Kidney (tissue), 14 donors: ENCODE data around the gene MAPRE2. TPM values are rescaled to one million over a fixed set of nuclear protein-coding genes. Genes with fewer than 3 reads are reported as not detected.

Experiments used
- DNase-seq, 5 donors: peaks; one replicate each; pipeline ENCODE4 v3.0.0-alpha.2; 2013 to 2020
- FAIRE-seq: peaks from 2 replicates; lab custom pipeline; 2012; peaks lifted over from hg19 to GRCh38; lab: Jason Lieb, UNC
- H3K27ac ChIP-seq, 2 donors: one replicate each; pipeline ENCODE4 v1.7.0; 2013; ENCODE audit warnings: low read depth in 2 of 2, low read length in 2 of 2, inconsistent platforms in 1 of 2
- H3K27me3 ChIP-seq: one replicate; pipeline ENCODE4 v1.7.1; 2013; ENCODE audit warnings: low read length, inconsistent platforms; ENCODE audit not compliant: control insufficient read depth, insufficient read depth
- H3K36me3 ChIP-seq, 3 donors: one replicate each; pipeline versions ENCODE4 v1.7.0 to v1.7.1; 2013; ENCODE audit warnings: low read length in 3 of 3, control low read depth in 1 of 3, inconsistent platforms in 1 of 3; ENCODE audit not compliant: insufficient read depth in 3 of 3, control insufficient read depth in 2 of 3
- H3K4me1 ChIP-seq, 3 donors: one replicate each; pipeline versions ENCODE4 v1.7.0 to v1.7.1; 2013; ENCODE audit warnings: low read length in 3 of 3, inconsistent platforms in 1 of 3, low read depth in 1 of 3; ENCODE audit not compliant: control insufficient read depth in 2 of 3, insufficient read depth in 2 of 3
- H3K4me3 ChIP-seq, 3 donors: one replicate each; pipeline versions ENCODE4 v1.7.0 to v1.8.1; 2013; ENCODE audit warnings: low read length in 3 of 3, control low read depth in 1 of 3, inconsistent platforms in 1 of 3
- H3K9ac ChIP-seq, 3 donors: one replicate each; pipeline versions ENCODE4 v1.7.0 to v1.7.1; 2013; ENCODE audit warnings: low read length in 3 of 3, control low read depth in 1 of 3, inconsistent platforms in 1 of 3
- H3K9me3 ChIP-seq, 3 donors: one replicate each; pipeline versions ENCODE4 v1.7.0 to v1.7.1; 2013; ENCODE audit warnings: low read length in 3 of 3, control low read depth in 1 of 3, inconsistent platforms in 1 of 3; ENCODE audit not compliant: control insufficient read depth in 2 of 3, insufficient read depth in 1 of 3
- CTCF ChIP-seq: IDR thresholded peaks from 3 replicates; pipeline ENCODE4 v1.5.1; 2012; ENCODE audit warnings: mild to moderate bottlenecking, moderate library complexity, borderline replicate concordance; ENCODE audit not compliant: insufficient read depth; ENCODE audit errors: extremely low read depth
- intact Hi-C: fragments of 100-400 bp; cut with DNase I; formaldehyde crosslinking; loops from one replicate; pipeline ENCODE4 v1.11.1; 2022
- polyA plus RNA-seq: library from polyadenylated mRNA; stranded (reverse); fragments of 350-450 nt; fragmentation: Illumina TruSeq; extraction: RNeasy Lipid Tissue Mini Kit (QIAGEN cat#74804); gene quantifications from one replicate; pipeline ENCODE4 v1.2.3, GENCODE V29; 2014; ENCODE audit warnings: low read depth, low replicate concordance; ENCODE audit not compliant: insufficient read depth
- total RNA-seq: library from RNA; stranded (reverse); fragmentation: NEBNext Ultra II Directional; extraction: Animal tissue kit (Norgen Biotek cat#: 25700); gene quantifications from one replicate; pipeline ENCODE4 v1.2.1, GENCODE V29; 2021
- donor health status: control.
- donor health status: control.
- donor health status: control.
- donor health status: control.
- donor health status: control.
- donor health status: DM: yes; HTN: yes; CAD: no.
- donor health status: Normal renal cell carcinoma (clear cell type).

Gene MAPRE2
- total and polyA plus RNA-seq, 2 donors from 2014 or later: 15.2 to 30.2 TPM

GRCh38 chr18:35086704-35087103, 45.5 kb downstream of the MAPRE2 start:
- H3K27ac ChIP-seq: no peak overlapping the region
- intact Hi-C loops: no loop called here
- no peak overlapping the region for H3K4me3 ChIP-seq
- H3K36me3 ChIP-seq: no peaks in the 10 kb centered on the region
- no peak overlapping the region for H3K9ac ChIP-seq
- no peaks in the 10 kb centered on the region for H3K27me3 ChIP-seq
- DNase-seq: no peak
- no peak for TF ChIP-seq CTCF
- no peak for FAIRE-seq
- no peaks in the 10 kb centered on the region for H3K9me3 ChIP-seq
- peaks cover 0 to 15% (median 0%) of the 10 kb centered on the region in 3 donors for H3K4me1 ChIP-seq

- no peak overlapping the region for H3K27ac ChIP-seq
- H3K4me1 ChIP-seq: peaks cover 0 to 15% (median 0%) of the 10 kb centered on the region in 3 donors
- DNase-seq (no peak), FAIRE-seq (no peak)
- H3K9ac ChIP-seq: no peak overlapping the region
- TF ChIP-seq CTCF: no peak
- H3K36me3 ChIP-seq: no peaks in the 10 kb centered on the region
- H3K27me3 ChIP-seq: no peaks in the 10 kb centered on the region
- no peak overlapping the region for H3K4me3 ChIP-seq
- intact Hi-C loops: no loop called here
- no peaks in the 10 kb centered on the region for H3K9me3 ChIP-seq
Measured at GRCh38 chr18:35087726-35088125, 46.5 kb downstream of the MAPRE2 start.

GRCh38 chr18:35088921-35089320, 47.7 kb downstream of the MAPRE2 start:
- FAIRE-seq: no peak
- Histone ChIP-seq H3K9me3 (no peaks in the 10 kb centered on the region), H3K27ac (no peak overlapping the region), H3K9ac (no peak overlapping the region), H3K4me1 (peaks cover 0 to 15% (median 0%) of the 10 kb centered on the region in 3 donors), H3K4me3 (no peak overlapping the region), H3K36me3 (no peaks in the 10 kb centered on the region), H3K27me3 (no peaks in the 10 kb centered on the region)
- DNase-seq: no peak
- intact Hi-C loops: no loop called here
- TF ChIP-seq CTCF: no peak

GRCh38 chr18:35089382-35089781, 48.2 kb downstream of the MAPRE2 start:
- Histone ChIP-seq H3K27ac (no peak overlapping the region), H3K36me3 (no peaks in the 10 kb centered on the region), H3K27me3 (no peaks in the 10 kb centered on the region), H3K9ac (no peak overlapping the region), H3K4me3 (no peak overlapping the region), H3K4me1 (peaks cover 0 to 14% (median 0%) of the 10 kb centered on the region in 3 donors), H3K9me3 (no peaks in the 10 kb centered on the region)
- TF ChIP-seq CTCF: no peak
- no peak for FAIRE-seq
- intact Hi-C loops: no loop called here
- DNase-seq: no peak
